Chondrocyte (in vitro differentiated cells): ENCODE data around the gene AASDH. TPM values are rescaled to one million over a fixed set of nuclear protein-coding genes. Genes with fewer than 3 reads are reported as not detected.

ENCODE experiments used
- DNase-seq: peaks from one replicate; pipeline ENCODE4 v3.0.0; 2021; ENCODE audit warnings: mixed read lengths, low spot score
- H3K27ac Mint-ChIP-seq: one replicate; pipeline ENCODE4 v1.8.0; 2021; ENCODE audit warnings: mild to moderate bottlenecking, moderate library complexity, mixed read lengths; ENCODE audit not compliant: unreplicated experiment
- H3K27me3 Mint-ChIP-seq: 2 replicates; pipeline ENCODE4 v1.8.0; 2021; ENCODE audit warnings: low read depth, mixed read lengths
- H3K36me3 Mint-ChIP-seq: 2 replicates; pipeline ENCODE4 v1.8.0; 2021; ENCODE audit warnings: low read depth, mixed read lengths
- H3K4me1 Mint-ChIP-seq: 2 replicates; pipeline ENCODE4 v1.8.0; 2021; ENCODE audit warnings: low read depth, mild to moderate bottlenecking, mixed read lengths
- H3K4me3 Mint-ChIP-seq: one replicate; pipeline ENCODE4 v1.8.0; 2021; ENCODE audit warnings: mild to moderate bottlenecking, moderate library complexity, mixed read lengths; ENCODE audit not compliant: unreplicated experiment
- H3K9me3 Mint-ChIP-seq: 2 replicates; pipeline ENCODE4 v1.8.0; 2021; ENCODE audit warnings: low read depth, mixed read lengths
- total RNA-seq: library from RNA; stranded (reverse); gene quantifications from 3 replicates; pipeline ENCODE4 v1.2.1, GENCODE V29; 2021
- TF ChIP-seq, protein P1 (sequence below): fragments of 200-600 bp; sonication (generic); IDR thresholded peaks from 2 replicates; pipeline ENCODE4 v1.5.0; 2021; ENCODE audit warnings: antibody characterized with exemption, mild to moderate bottlenecking, moderate library complexity

Gene AASDH
- total RNA-seq, 1 donor from 2014 or later = 7.9 TPM

DNA sequence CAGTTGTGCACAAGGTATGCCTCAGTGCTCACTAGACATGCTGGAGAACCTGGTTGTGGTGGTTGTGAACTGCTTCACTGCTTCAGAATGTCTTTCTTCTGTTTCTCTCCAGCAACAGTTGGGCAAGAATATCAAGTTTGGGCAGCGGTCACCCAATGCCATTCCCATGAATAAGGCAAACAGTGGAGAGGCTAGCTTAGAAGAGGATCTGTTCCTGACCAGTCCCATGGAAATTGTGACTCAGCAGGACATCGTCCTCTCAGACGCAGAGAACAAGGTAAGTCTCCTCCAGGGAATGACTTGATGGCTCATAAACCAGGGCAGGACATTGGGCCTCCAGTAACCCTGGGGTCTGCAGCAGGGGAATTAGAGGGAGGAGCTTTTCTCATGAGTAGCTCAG lies 79.9 kb downstream of the AASDH start:
- Mint-ChIP-seq H3K27ac (no peak overlapping the region), H3K27me3 (no peaks in the 10 kb centered on the region), H3K9me3 (no peaks in the 10 kb centered on the region), H3K4me1 (peaks cover 12% of the 10 kb centered on the region), H3K36me3 (no peaks in the 10 kb centered on the region), H3K4me3 (no peak overlapping the region)
- no peak for DNase-seq
- TF ChIP-seq, protein P1, sequence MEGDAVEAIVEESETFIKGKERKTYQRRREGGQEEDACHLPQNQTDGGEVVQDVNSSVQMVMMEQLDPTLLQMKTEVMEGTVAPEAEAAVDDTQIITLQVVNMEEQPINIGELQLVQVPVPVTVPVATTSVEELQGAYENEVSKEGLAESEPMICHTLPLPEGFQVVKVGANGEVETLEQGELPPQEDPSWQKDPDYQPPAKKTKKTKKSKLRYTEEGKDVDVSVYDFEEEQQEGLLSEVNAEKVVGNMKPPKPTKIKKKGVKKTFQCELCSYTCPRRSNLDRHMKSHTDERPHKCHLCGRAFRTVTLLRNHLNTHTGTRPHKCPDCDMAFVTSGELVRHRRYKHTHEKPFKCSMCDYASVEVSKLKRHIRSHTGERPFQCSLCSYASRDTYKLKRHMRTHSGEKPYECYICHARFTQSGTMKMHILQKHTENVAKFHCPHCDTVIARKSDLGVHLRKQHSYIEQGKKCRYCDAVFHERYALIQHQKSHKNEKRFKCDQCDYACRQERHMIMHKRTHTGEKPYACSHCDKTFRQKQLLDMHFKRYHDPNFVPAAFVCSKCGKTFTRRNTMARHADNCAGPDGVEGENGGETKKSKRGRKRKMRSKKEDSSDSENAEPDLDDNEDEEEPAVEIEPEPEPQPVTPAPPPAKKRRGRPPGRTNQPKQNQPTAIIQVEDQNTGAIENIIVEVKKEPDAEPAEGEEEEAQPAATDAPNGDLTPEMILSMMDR = no peak

DNA sequence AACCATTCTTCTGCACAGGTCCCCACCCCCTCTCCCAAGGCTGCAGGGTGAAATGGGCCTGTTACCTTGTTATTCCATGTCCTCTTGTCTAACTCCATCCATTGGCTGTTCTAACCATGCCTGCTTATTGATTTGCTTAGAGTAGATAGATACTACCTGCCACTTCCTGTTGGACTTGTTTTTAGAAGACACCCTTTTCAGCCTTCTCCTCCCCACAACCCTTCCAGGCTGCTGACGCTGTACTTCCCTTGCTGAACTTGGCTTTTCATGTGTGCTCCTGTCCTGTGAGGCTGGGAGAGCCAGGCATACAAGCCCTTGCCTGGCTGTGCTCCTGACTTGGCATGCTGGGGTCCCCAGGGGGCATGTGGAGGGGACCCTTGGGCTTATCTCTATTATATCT lies 81.9 kb downstream of the AASDH start:
- no peak for DNase-seq
- Mint-ChIP-seq H3K9me3 (no peaks in the 10 kb centered on the region), H3K4me1 (peaks cover 28% of the 10 kb centered on the region), H3K27me3 (no peaks in the 10 kb centered on the region), H3K36me3 (no peaks in the 10 kb centered on the region), H3K4me3 (no peak overlapping the region), H3K27ac (peak overlapping the region; percentile 76)
- TF ChIP-seq, protein P1 = no peak

DNA sequence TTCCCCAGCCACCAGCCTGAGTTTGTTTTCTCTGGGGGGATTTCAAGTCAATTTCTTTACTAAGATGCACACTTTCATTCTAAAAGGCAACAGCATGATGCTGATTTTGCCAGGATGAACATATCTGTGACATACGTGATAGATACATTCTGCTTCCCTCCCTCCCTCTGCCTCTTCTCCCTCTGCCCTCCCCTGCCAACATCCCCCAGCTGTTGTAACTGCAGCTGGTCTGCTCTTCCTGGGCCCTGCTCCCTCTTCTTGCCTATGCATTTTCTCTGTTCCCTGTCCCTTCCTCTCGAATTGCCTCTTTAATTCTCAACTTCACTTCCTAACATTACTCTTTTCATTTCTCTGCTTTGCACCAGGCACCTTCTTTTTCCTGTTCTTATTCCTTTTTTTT lies 83.4 kb downstream of the AASDH start:
- no peak for DNase-seq
- Mint-ChIP-seq H3K27me3 (no peaks in the 10 kb centered on the region), H3K36me3 (no peaks in the 10 kb centered on the region), H3K4me1 (peaks cover 28% of the 10 kb centered on the region), H3K9me3 (no peaks in the 10 kb centered on the region), H3K4me3 (no peak overlapping the region), H3K27ac (no peak overlapping the region)
- TF ChIP-seq, protein P1 = no peak

DNA sequence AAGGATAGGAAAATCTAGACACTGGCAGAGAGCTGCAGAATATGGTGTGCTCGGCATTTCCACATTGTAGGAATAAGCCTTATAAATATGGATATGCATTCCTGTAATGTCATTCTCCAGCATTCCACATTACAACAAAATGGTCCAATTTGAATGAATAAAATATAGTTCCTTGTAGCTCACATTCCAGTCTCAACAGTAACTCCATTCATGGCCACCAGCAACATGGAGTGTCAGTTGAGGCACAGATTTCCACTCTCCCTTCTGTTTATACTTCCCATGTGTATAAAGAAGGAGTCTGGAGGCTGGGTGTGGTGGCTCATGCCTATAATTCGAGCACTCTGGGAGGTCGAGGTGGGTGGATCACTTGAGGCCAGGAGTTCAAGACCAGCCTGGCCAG lies 84.5 kb downstream of the AASDH start:
- Mint-ChIP-seq H3K4me1 (peaks cover 28% of the 10 kb centered on the region), H3K4me3 (no peak overlapping the region), H3K9me3 (no peaks in the 10 kb centered on the region), H3K36me3 (peaks cover 1% of the 10 kb centered on the region), H3K27me3 (no peaks in the 10 kb centered on the region), H3K27ac (no peak overlapping the region)
- DNase-seq = no peak
- TF ChIP-seq, protein P1 = no peak

DNA sequence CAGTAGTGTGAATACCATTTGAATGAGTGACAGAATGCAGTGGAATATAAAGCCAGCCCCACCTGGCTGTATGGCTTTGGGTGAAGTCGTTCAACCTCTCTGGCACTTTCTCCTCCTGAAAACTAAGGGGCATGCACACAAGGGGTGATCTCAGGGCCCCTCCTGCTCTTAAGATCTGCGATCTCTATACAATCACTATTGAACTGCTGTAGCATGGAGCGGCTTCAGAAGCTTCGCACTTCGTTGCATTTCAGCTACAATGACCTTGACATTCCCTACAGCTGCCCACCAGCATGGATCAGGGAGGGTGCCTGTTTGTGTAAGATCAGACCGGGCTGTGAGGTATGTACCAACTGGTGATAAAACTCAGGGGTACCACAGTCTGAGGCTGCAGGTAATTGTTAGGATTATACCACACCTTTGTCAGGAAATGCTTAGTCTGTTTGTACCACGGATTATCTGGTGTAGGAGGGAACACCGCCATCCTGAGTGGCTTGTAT lies 85.2 kb downstream of the AASDH start:
- TF ChIP-seq, protein P1 = no peak
- Mint-ChIP-seq H3K4me3 (no peak overlapping the region), H3K27me3 (no peaks in the 10 kb centered on the region), H3K36me3 (peaks cover 1% of the 10 kb centered on the region), H3K27ac (no peak overlapping the region), H3K9me3 (no peaks in the 10 kb centered on the region), H3K4me1 (peaks cover 28% of the 10 kb centered on the region)
- DNase-seq = no peak
